Epithelial cell of proximal tubule (primary cell): Measurements from ENCODE around the gene B3GNT7. TPM values are rescaled to one million over a fixed set of nuclear protein-coding genes. Genes with fewer than 3 reads are reported as not detected.
"Not testable (repeated sequence)": the region's sequence is repeated elsewhere in the genome, so short reads cannot be mapped to it uniquely, and the experiment has no call there.

ENCODE experiments used
- DNase-seq: peaks from one replicate; pipeline ENCODE4 v3.0.0-alpha.2; 2011; ENCODE audit warnings: low read depth
- H3K4me3 ChIP-seq: 2 replicates; pipeline ENCODE4 v1.5.1; 2011; ENCODE audit warnings: low read depth, mild to moderate bottlenecking, low read length
- CTCF ChIP-seq: conservative IDR thresholded peaks from 2 replicates; pipeline ENCODE4 v1.5.1; 2012; ENCODE audit warnings: low read depth, mild to moderate bottlenecking, low read length
- total RNA-seq: library from RNA; depleted of rRNA; stranded (reverse); fragments of >200 nt; gene quantifications from 2 replicates; pipeline ENCODE4 v1.2.3, GENCODE V29; 2015

B3GNT7 gene
- total RNA-seq, 1 donor from 2014 or later: 10.7 TPM

GRCh38 chr2:231423176-231423575 lies 27.7 kb downstream of the B3GNT7 start:
- TF ChIP-seq CTCF: no peak
- no peak overlapping the region for H3K4me3 ChIP-seq
- no peak for DNase-seq

GRCh38 chr2:231425291-231425810 lies 29.8 kb downstream of the B3GNT7 start:
- no peak for TF ChIP-seq CTCF
- no peak overlapping the region for H3K4me3 ChIP-seq
- DNase-seq: no peak

GRCh38 chr2:231425811-231426703 lies 30.5 kb downstream of the B3GNT7 start:
- no peak overlapping the region for H3K4me3 ChIP-seq
- DNase-seq: no peak
- no peak for TF ChIP-seq CTCF

GRCh38 chr2:231427116-231427515 lies 31.6 kb downstream of the B3GNT7 start:
- TF ChIP-seq CTCF: no peak
- no peak for DNase-seq
- H3K4me3 ChIP-seq: no peak overlapping the region

GRCh38 chr2:231429152-231429551 lies 33.6 kb downstream of the B3GNT7 start:
- H3K4me3 ChIP-seq: no peak overlapping the region
- no peak for TF ChIP-seq CTCF
- DNase-seq: no peak

GRCh38 chr2:231429901-231430300 lies 34.4 kb downstream of the B3GNT7 start:
- no peak overlapping the region for H3K4me3 ChIP-seq
- no peak for DNase-seq
- no peak for TF ChIP-seq CTCF

- not testable (repeated sequence) for DNase-seq, H3K4me3 ChIP-seq
These were observed 34.9 kb downstream of the B3GNT7 start for GRCh38 chr2:231430437-231430836.
